B cell (primary cell): ENCODE measurements around the gene WNK2. TPM values are rescaled to one million over a fixed set of nuclear protein-coding genes. Genes with fewer than 3 reads are reported as not detected.

ENCODE experiments used
- ATAC-seq: fragments of 200-7000 bp; cut with Tn5 transposase; one replicate; pipeline ENCODE4 v1.10.0; 2021; ENCODE audit warnings: low read depth, mild to moderate bottlenecking, moderate number of reproducible peaks, moderate library complexity
- CTCF ChIA-PET: fragments of 350-600 bp; sonication (Branson Sonifier 250); formaldehyde crosslinking; loops from one replicate; lab custom pipeline; 2021; ENCODE audit warnings: antibody characterized with exemption, inconsistent platforms; lab: Charles Lee
- POLR2A ChIA-PET: fragments of 350-600 bp; sonication (Branson Sonifier 250); formaldehyde crosslinking; loops from one replicate; lab custom pipeline; 2021; ENCODE audit warnings: antibody characterized with exemption; lab: Charles Lee
- DNase-seq: peaks from one replicate; pipeline ENCODE4 v3.0.0; 2013
- H2AFZ ChIP-seq: 2 replicates; pipeline ENCODE4 v1.6.1; 2012; ENCODE audit warnings: mild to moderate bottlenecking, low read depth, low read length; ENCODE audit not compliant: insufficient read depth, poor library complexity, severe bottlenecking
- H3K27ac ChIP-seq, 2 donors: 1 replicate in 1 of 2; 2 replicates in 1 of 2; pipeline ENCODE4 v1.5.1; 2012 to 2013; ENCODE audit warnings: low read length in 2 of 2, mild to moderate bottlenecking in 2 of 2, moderate library complexity in 1 of 2
- H3K27me3 ChIP-seq, 4 experiments: fragments of 200-600 bp in 1 of 4; sonication (generic) in 1 of 4; replicated peaks in 1 of 4; 1 replicate in 2 of 4; 2 replicates in 2 of 4; pipeline versions ENCODE4 v1.6.1 to v1.7.0; 2013 to 2016; ENCODE audit warnings: low read length in 3 of 4, mild to moderate bottlenecking in 2 of 4, mixed read lengths in 1 of 4, moderate library complexity in 1 of 4; ENCODE audit not compliant: insufficient read depth in 4 of 4, control insufficient read depth in 3 of 4; ENCODE audit errors: control extremely low read depth in 1 of 4
- H3K36me3 ChIP-seq, 2 experiments: replicated peaks in 1 of 2; 1 replicate in 1 of 2; 2 replicates in 1 of 2; pipeline versions ENCODE4 v1.6.1 to v1.7.1; 2013; ENCODE audit warnings: low read length in 1 of 2; ENCODE audit not compliant: insufficient read depth in 2 of 2, control insufficient read depth in 1 of 2; ENCODE audit errors: control extremely low read depth in 1 of 2, extremely low read depth in 1 of 2
- H3K4me1 ChIP-seq, 2 donors: fragments of 200-600 bp in 1 of 2; sonication (generic) in 1 of 2; 1 replicate in 1 of 2; 2 replicates in 1 of 2; pipeline versions ENCODE4 v1.5.1 to v1.6.1; 2013 to 2017; ENCODE audit warnings: low read length in 2 of 2; ENCODE audit not compliant: control insufficient read depth in 2 of 2, insufficient read depth in 2 of 2
- H3K4me2 ChIP-seq: replicated peaks from 2 replicates; pipeline ENCODE3; 2012; ENCODE audit warnings: mild to moderate bottlenecking, low read depth, low read length; ENCODE audit not compliant: poor library complexity, severe bottlenecking
- H3K4me3 ChIP-seq, 5 experiments: fragments of 200-600 bp in 1 of 5; sonication (generic) in 1 of 5; 1 replicate in 3 of 5; 2 replicates in 2 of 5; pipeline versions ENCODE4 v1.5.1 to v1.7.0; 2011 to 2016; ENCODE audit warnings: low read length in 4 of 5, mild to moderate bottlenecking in 4 of 5, low read depth in 2 of 5, control low read depth in 1 of 5, moderate library complexity in 1 of 5; ENCODE audit not compliant: insufficient read depth in 1 of 5; ENCODE audit errors: control extremely low read depth in 1 of 5, extremely low read depth in 1 of 5
- H3K79me2 ChIP-seq: fragments of 200-600 bp; sonication (generic); one replicate; pipeline ENCODE4 v1.6.0; 2016; ENCODE audit warnings: low read length; ENCODE audit not compliant: control insufficient read depth, insufficient read depth
- H3K9ac ChIP-seq: fragments of 200-600 bp; sonication (generic); 2 replicates; pipeline ENCODE4 v1.6.1; 2017; ENCODE audit warnings: mild to moderate bottlenecking, low read length, moderate library complexity
- H3K9me3 ChIP-seq, 3 donors: one replicate each; pipeline versions ENCODE4 v1.6.1 to v1.7.1; 2013; ENCODE audit warnings: low read length in 2 of 3; ENCODE audit not compliant: control insufficient read depth in 2 of 3, insufficient read depth in 1 of 3; ENCODE audit errors: control extremely low read depth in 1 of 3
- H4K20me1 ChIP-seq: 2 replicates; pipeline ENCODE4 v1.6.0; 2012; ENCODE audit warnings: mild to moderate bottlenecking, low read length; ENCODE audit not compliant: insufficient read depth, control insufficient read depth, poor library complexity, severe bottlenecking
- H3K27ac Mint-ChIP-seq: one replicate; pipeline ENCODE4 v1.8.0; 2021; ENCODE audit warnings: mixed read lengths
- H3K27me3 Mint-ChIP-seq: one replicate; pipeline ENCODE4 v1.8.0; 2021; ENCODE audit warnings: mixed read lengths
- H3K4me1 Mint-ChIP-seq: one replicate; pipeline ENCODE4 v1.8.0; 2021; ENCODE audit warnings: mixed read lengths
- H3K4me3 Mint-ChIP-seq: one replicate; pipeline ENCODE4 v1.8.0; 2021; ENCODE audit warnings: mixed read lengths
- H3K9me3 Mint-ChIP-seq: one replicate; pipeline ENCODE4 v1.8.0; 2022; ENCODE audit warnings: mixed read lengths; ENCODE audit not compliant: insufficient read depth
- EZH2 ChIP-seq: IDR thresholded peaks from 2 replicates; pipeline ENCODE4 v1.6.1; 2012; ENCODE audit warnings: borderline replicate concordance, low read depth, mild to moderate bottlenecking, moderate library complexity, low read length; ENCODE audit not compliant: insufficient read depth, poor library complexity, severe bottlenecking
- WGBS: methylation state at CpG from one replicate; pipeline ENCODE4 v1.1.5; 2013; ENCODE audit warnings: missing lambda C conversion rate; ENCODE audit not compliant: insufficient coverage; 5-methylcytosine and 5-hydroxymethylcytosine counted together
- intact Hi-C: fragments of 100-400 bp; cut with micrococcal nuclease; formaldehyde crosslinking; loops from one replicate; pipeline ENCODE4 v1.10.0; 2022
- polyA plus RNA-seq: library from polyadenylated mRNA; depleted of rRNA; stranded (reverse); fragments of >200 nt; gene quantifications from 2 replicates; pipeline ENCODE4 v1.2.3, GENCODE V29; 2012
- total RNA-seq, 2 donors: library from RNA; stranded (reverse); fragments of 120-200 nt in 1 of 2; gene quantifications; 1 replicate in 1 of 2; 2 replicates in 1 of 2; pipeline versions ENCODE4 v1.2.3 to v1.2.4, GENCODE V29; 2013 to 2022
- TF ChIP-seq, protein P1 (sequence below): fragments of 200-600 bp; IDR thresholded peaks from one replicate; pipeline ENCODE4 v1.8.0; 2022; ENCODE audit warnings: antibody characterized with exemption, mild to moderate bottlenecking

The WNK2 gene
- total and polyA plus RNA-seq, 2 donors (not counting 1 experiment from before 2014, with no cell fraction given) = 0.49 TPM; not detected in 1

GRCh38 chr9:93210324-93210973, 26.5 kb downstream of the WNK2 start:
- Histone ChIP-seq H2AFZ (no peak overlapping the region), H3K9me3 (peaks cover 0 to 19% (median 4%) of the 10 kb centered on the region in 3 donors), H3K4me2 (no peak overlapping the region), H3K79me2 (no peaks in the 10 kb centered on the region), H4K20me1 (no peaks in the 10 kb centered on the region), H3K27ac (no peak overlapping the region), H3K4me1 (no peaks in the 10 kb centered on the region), H3K4me3 (no peak overlapping the region), H3K9ac (no peak overlapping the region), H3K36me3 (no peaks in the 10 kb centered on the region), H3K27me3 (no peaks in the 10 kb centered on the region)
- POLR2A ChIA-PET = no interaction called here
- Mint-ChIP-seq H3K27me3 (peaks cover 5% of the 10 kb centered on the region), H3K27ac (no peak overlapping the region), H3K4me1 (no peaks in the 10 kb centered on the region), H3K9me3 (peaks cover 4% of the 10 kb centered on the region), H3K4me3 (no peak overlapping the region)
- CTCF ChIA-PET = no interaction called here
- no peak for DNase-seq
- intact Hi-C loops = no loop called here
- ATAC-seq = no peak
- TF ChIP-seq EZH2 = no peak
- TF ChIP-seq, protein P1, sequence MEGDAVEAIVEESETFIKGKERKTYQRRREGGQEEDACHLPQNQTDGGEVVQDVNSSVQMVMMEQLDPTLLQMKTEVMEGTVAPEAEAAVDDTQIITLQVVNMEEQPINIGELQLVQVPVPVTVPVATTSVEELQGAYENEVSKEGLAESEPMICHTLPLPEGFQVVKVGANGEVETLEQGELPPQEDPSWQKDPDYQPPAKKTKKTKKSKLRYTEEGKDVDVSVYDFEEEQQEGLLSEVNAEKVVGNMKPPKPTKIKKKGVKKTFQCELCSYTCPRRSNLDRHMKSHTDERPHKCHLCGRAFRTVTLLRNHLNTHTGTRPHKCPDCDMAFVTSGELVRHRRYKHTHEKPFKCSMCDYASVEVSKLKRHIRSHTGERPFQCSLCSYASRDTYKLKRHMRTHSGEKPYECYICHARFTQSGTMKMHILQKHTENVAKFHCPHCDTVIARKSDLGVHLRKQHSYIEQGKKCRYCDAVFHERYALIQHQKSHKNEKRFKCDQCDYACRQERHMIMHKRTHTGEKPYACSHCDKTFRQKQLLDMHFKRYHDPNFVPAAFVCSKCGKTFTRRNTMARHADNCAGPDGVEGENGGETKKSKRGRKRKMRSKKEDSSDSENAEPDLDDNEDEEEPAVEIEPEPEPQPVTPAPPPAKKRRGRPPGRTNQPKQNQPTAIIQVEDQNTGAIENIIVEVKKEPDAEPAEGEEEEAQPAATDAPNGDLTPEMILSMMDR = no peak
- WGBS = 94% methylated on average over 15 of the region's 15 CpGs

DNA sequence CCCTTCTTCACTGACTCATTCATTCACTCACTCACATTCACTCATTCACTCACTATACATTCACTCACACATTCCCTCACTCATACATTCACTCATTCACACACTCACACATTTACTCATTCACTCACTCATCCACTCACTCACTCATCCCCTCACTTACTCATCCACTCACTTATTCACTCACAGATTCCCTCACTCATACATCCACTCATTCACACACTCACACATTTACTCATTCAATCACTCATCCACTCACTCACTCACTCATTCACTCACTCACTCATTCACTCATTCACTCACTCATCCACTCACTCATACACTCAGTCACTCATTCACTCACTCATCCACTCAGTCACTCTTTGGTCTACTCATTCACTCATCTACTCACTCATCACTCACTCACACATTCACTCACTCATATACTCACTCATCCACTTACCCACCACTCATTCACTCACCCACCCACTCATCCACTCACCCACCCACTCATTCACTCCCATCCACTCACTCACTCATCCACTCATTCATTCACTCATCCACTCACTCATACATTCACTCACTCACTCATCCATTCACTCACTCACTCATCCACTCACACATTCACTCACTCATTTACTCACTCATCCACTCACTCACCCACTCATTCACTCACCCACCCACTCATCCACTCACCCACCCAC, 27.2 kb downstream of the WNK2 start:
- no peaks in the 10 kb centered on the region for H3K27me3 ChIP-seq
- ATAC-seq (no peak), DNase-seq (no peak)
- no peaks in the 10 kb centered on the region for H3K4me1 Mint-ChIP-seq
- no peak overlapping the region for H3K4me3 ChIP-seq
- peaks cover 9% of the 10 kb centered on the region for H3K27me3 Mint-ChIP-seq
- POLR2A ChIA-PET = no interaction called here
- intact Hi-C loops = no loop called here
- H3K27ac Mint-ChIP-seq = no peak overlapping the region
- H3K4me3 Mint-ChIP-seq = no peak overlapping the region
- no peak overlapping the region for H3K9ac ChIP-seq
- H2AFZ ChIP-seq = no peak overlapping the region
- H3K9me3 ChIP-seq = peaks cover 0 to 22% (median 10%) of the 10 kb centered on the region in 3 donors
- H3K79me2 ChIP-seq = no peaks in the 10 kb centered on the region
- H3K4me2 ChIP-seq = no peak overlapping the region
- H3K27ac ChIP-seq = no peak overlapping the region
- CTCF ChIA-PET = no interaction called here
- TF ChIP-seq EZH2 = no peak
- TF ChIP-seq, protein P1 = no peak
- H3K9me3 Mint-ChIP-seq = peaks cover 4% of the 10 kb centered on the region
- H3K4me1 ChIP-seq = no peaks in the 10 kb centered on the region
- H3K36me3 ChIP-seq = no peaks in the 10 kb centered on the region
- H4K20me1 ChIP-seq = no peaks in the 10 kb centered on the region
